ENCODE measurements around the gene SLC22A4. TPM values are rescaled to one million over a fixed set of nuclear protein-coding genes. Genes with fewer than 3 reads are reported as not detected.

The SLC22A4 gene
- total and polyA plus RNA-seq, 2 of the 8 experiments (the other 6 are each of a cell fraction or from before 2014, with no cell fraction given): 0.45 to 0.60 TPM

GRCh38 chr5:132246806-132247205 lies 47.4 kb upstream of the SLC22A4 start:
- FAIRE-seq (no peak), DNase-seq (ENCODE audit: low read depth in 1 of 2, low spot score in 2 of 2) (no peak)
- Histone ChIP-seq H3K27ac (ENCODE audit: low read depth, low read length) (no peak overlapping the region), H3K14ac (ENCODE audit: insufficient read length) (no peak overlapping the region), H3K36me3 (ENCODE audit: control insufficient read depth in 2 of 4, insufficient read depth in 4 of 4, low read length in 3 of 4) (no peaks in the 10 kb centered on the region), H4K5ac (ENCODE audit: insufficient read length, low read depth, low read length) (no peak overlapping the region), H3K4me3 (ENCODE audit: extremely low read depth in 1 of 4, insufficient read depth in 2 of 4, low read depth in 3 of 4, low read length in 4 of 4) (no peak overlapping the region), H4K91ac (replicated peaks; ENCODE audit: insufficient read length, low read length) (no peak overlapping the region), H2AK5ac (ENCODE audit: low read depth, low read length) (no peak overlapping the region), H2BK12ac (ENCODE audit: low read depth, low read length) (no peak overlapping the region), H3K79me1 (ENCODE audit: low read depth, low read length) (no peaks in the 10 kb centered on the region), H3K9ac (replicated peaks in 1 of 4; ENCODE audit: extremely low read depth in 1 of 4, low read depth in 3 of 4, low read length in 3 of 4) (no peak overlapping the region), H2BK15ac (ENCODE audit: low read length) (no peak overlapping the region), H3K56ac (replicated peaks; ENCODE audit: insufficient read length, low read depth, low read length) (no peak overlapping the region), H3K27me3 (replicated peaks in 1 of 4; ENCODE audit: control insufficient read depth in 3 of 4, extremely low read depth in 1 of 4, insufficient read depth in 3 of 4, low read length in 3 of 4) (no peaks in the 10 kb centered on the region), H3K79me2 (ENCODE audit: control insufficient read depth in 1 of 2, insufficient read depth in 2 of 2, low read length in 2 of 2) (no peaks in the 10 kb centered on the region), H3K18ac (ENCODE audit: extremely low read depth, low read length) (no peak overlapping the region), H4K20me1 (replicated peaks in 1 of 2; ENCODE audit: control insufficient read depth in 1 of 2, insufficient read depth in 2 of 2, low read length in 2 of 2) (no peaks in the 10 kb centered on the region), H3K23ac (ENCODE audit: insufficient read length) (no peak overlapping the region), H2BK5ac (ENCODE audit: low read depth, low read length) (no peak overlapping the region), H3K4me2 (ENCODE audit: insufficient read depth in 1 of 2, low read depth in 2 of 2, low read length in 2 of 2) (no peak overlapping the region), H2BK20ac (ENCODE audit: low read length) (no peak overlapping the region), H2BK120ac (replicated peaks; ENCODE audit: low read depth, low read length) (no peak overlapping the region), H3K23me2 (ENCODE audit: low read depth, low read length) (no peaks in the 10 kb centered on the region), H4K8ac (ENCODE audit: extremely low read depth, insufficient read depth, low read length) (no peak overlapping the region), H3K9me3 (ENCODE audit: insufficient read depth in 2 of 2, low read depth in 1 of 2, low read length in 1 of 2) (0 out of 4 replicates have a peak, but pooled peaks cover 0 to 11% of the 10 kb centered on the region in 2 experiments), H3K4me1 (replicated peaks in 1 of 4; ENCODE audit: control insufficient read depth in 3 of 4, insufficient read depth in 4 of 4, low read length in 3 of 4) (peaks cover 0 to 5% (median 0%) of the 10 kb centered on the region in 4 experiments; a peak in 1 of 7 replicates), H2AFZ (ENCODE audit: low read length) (no peak overlapping the region), H3K4ac (replicated peaks; ENCODE audit: insufficient read length, low read depth, low read length) (no peak overlapping the region)
- CTCF ChIA-PET (ENCODE audit: partially characterized antibody): interaction anchor here (1.5 to 9.3 kb wide), 2 partner anchors 8 to 182 kb away, joined by 4 to 96 read pairs; no protein-coding TSS in a partner anchor
- TF ChIP-seq JUND (IDR thresholded peaks at IDR 0.05; ENCODE audit: low read length): no peak
- no peak for TF ChIP-seq YY1 (IDR thresholded peaks at IDR 0.05; ENCODE audit: low read depth, low read length)
- TF ChIP-seq NRF1 (IDR thresholded peaks at IDR 0.05; ENCODE audit: low read depth, low read length): no peak
- no peak for TF ChIP-seq EP300 (IDR thresholded peaks at IDR 0.05; ENCODE audit: borderline replicate concordance in 1 of 2, low read depth in 2 of 2, low read length in 2 of 2)
- TF ChIP-seq E2F6 (IDR thresholded peaks at IDR 0.05): no peak
- POLR2A ChIA-PET (ENCODE audit: partially characterized antibody): no interaction called here

Measured in H1 (cell line).